Activated CD4-positive, CD25-positive, alpha-beta regulatory T cell treated with anti-CD3 and anti-CD28 coated beads, Interleukin-2, amount 50 U/mL, for 16 hours (primary cell): Measurements from ENCODE around the gene NCK2.

ENCODE experiments used
- DNase-seq: peaks from one replicate; pipeline ENCODE4 v3.0.0-alpha.2; 2020; ENCODE audit warnings: low read depth, low spot score

NCK2 gene

GRCh38 chr2:105924271-105924670, 179.6 kb downstream of the NCK2 start:
- DNase-seq: no peak

GRCh38 chr2:105924932-105925331, 180.2 kb downstream of the NCK2 start:
- no peak for DNase-seq

- DNase-seq: no peak
Observed at GRCh38 chr2:105925390-105925789, 180.7 kb downstream of the NCK2 start.

- DNase-seq: no peak
Observed at GRCh38 chr2:105926960-105927678, 182.4 kb downstream of the NCK2 start.

- DNase-seq: no peak
Observed at GRCh38 chr2:105928086-105928485, 183.4 kb downstream of the NCK2 start.

- DNase-seq: no peak
Observed at GRCh38 chr2:105928563-105928962, 183.9 kb downstream of the NCK2 start.

GRCh38 chr2:105929516-105929915, 184.8 kb downstream of the NCK2 start:
- no peak for DNase-seq

- DNase-seq: no peak
Observed at GRCh38 chr2:105932582-105932981, 187.9 kb downstream of the NCK2 start.

GRCh38 chr2:105933906-105934305, 189.2 kb downstream of the NCK2 start:
- no peak for DNase-seq

- peak; percentile 7 for DNase-seq
Observed at GRCh38 chr2:105934467-105934866, 189.8 kb downstream of the NCK2 start.

GRCh38 chr2:105935063-105935462, 190.4 kb downstream of the NCK2 start:
- DNase-seq: no peak

GRCh38 chr2:105936954-105937353, 192.2 kb downstream of the NCK2 start:
- no peak for DNase-seq

- DNase-seq: no peak
Observed at GRCh38 chr2:105937498-105938097, 192.9 kb downstream of the NCK2 start.
